Bronchus fibroblast of lung (primary cell): Measurements from ENCODE around the gene SCN9A. TPM values are rescaled to one million over a fixed set of nuclear protein-coding genes. Genes with fewer than 3 reads are reported as not detected.

Experiments used
- total RNA-seq: library from RNA; depleted of rRNA; stranded (reverse); fragments of >200 nt; gene quantifications from 2 replicates; pipeline ENCODE4 v1.2.3, GENCODE V29; 2015

The SCN9A gene
- 12.3 and 13.6 TPM in 2 replicates for total RNA-seq

GRCh38 chr2:166375736-166376487 lies at the start of gene SCN9A:
TSS of gene SCN9A (minus strand) at chr2:166375944. CDS start at chr2:166311756, 64,188 bp downstream.

Other genes starting within 250 kb of the SCN9A start
- under 0.01 TPM in 1 of 2 replicates, not detected in the other for gene SCN1A, start 247.9 kb downstream of the SCN9A start, total RNA-seq
- gene SCN7A, start 118.3 kb upstream of the SCN9A start, total RNA-seq, result 0.74 and 0.84 TPM in 2 replicates